ENCODE data around the gene WFDC12. TPM values are rescaled to one million over a fixed set of nuclear protein-coding genes. Genes with fewer than 3 reads are reported as not detected.
"Not testable (repeated sequence)": the region's sequence is repeated elsewhere in the genome, so short reads cannot be mapped to it uniquely, and the experiment has no call there.

WFDC12 gene, protein sequence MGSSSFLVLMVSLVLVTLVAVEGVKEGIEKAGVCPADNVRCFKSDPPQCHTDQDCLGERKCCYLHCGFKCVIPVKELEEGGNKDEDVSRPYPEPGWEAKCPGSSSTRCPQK
- not detected for total RNA-seq

GRCh38 chr20:45124365-45124764 is at the start of gene WFDC12:
TSS of gene WFDC12 (minus strand) at chr20:45124465. CDS start at chr20:45124447, 18 bp downstream.
- H3K27me3 Mint-ChIP-seq: peaks cover 44% of the 10 kb centered on the region
- no peak within 1 kb of the TSS for H3K4me3 Mint-ChIP-seq
- ChIA-PET POLR2A (no interaction called here), CTCF (interaction anchor here (0.6 to 0.7 kb wide), 3 partner anchors 22 to 460 kb away, joined by 3 to 4 read pairs (median 3); no protein-coding TSS in a partner anchor)
- H3K27ac Mint-ChIP-seq: no peak within 1 kb of the TSS
- no peaks in the 10 kb centered on the region for H3K9me3 Mint-ChIP-seq
- DNase-seq: no peak
- H3K4me1 Mint-ChIP-seq: no peaks in the 10 kb centered on the region
- H3K36me3 Mint-ChIP-seq (ENCODE audit: low read depth): no peaks in the 10 kb centered on the region

DNA sequence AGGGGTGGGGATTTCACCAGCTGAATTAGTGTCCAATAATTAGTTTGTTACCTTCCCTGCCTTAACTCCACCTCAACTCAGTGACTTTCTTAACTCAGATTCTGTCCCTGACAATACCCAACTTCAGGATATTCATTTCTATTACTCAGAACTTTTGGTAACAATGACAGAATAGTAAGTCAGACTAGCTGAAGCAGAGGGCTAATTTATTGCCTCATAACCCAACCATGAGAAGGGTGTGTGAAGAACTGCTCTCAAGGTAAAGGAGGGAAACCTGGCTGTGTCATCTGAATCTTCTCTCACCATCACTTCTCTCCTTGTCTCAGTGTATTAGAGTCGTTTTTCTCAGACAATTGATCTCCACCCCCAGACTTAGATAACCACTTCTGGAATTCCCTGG is 49.3 kb upstream of the WFDC12 start:
- no peaks in the 10 kb centered on the region for H3K4me1 Mint-ChIP-seq
- ChIA-PET CTCF (no interaction called here), POLR2A (no interaction called here)
- no peak overlapping the region for H3K27ac Mint-ChIP-seq
- H3K4me3 Mint-ChIP-seq: no peak overlapping the region
- no peak for DNase-seq
- peaks cover 34% of the 10 kb centered on the region for H3K27me3 Mint-ChIP-seq
- no peaks in the 10 kb centered on the region for H3K9me3 Mint-ChIP-seq
- H3K36me3 Mint-ChIP-seq (ENCODE audit: low read depth): no peaks in the 10 kb centered on the region

GRCh38 chr20:45164906-45165305 is 40.6 kb upstream of the WFDC12 start:
- Mint-ChIP-seq H3K27ac (no peak overlapping the region), H3K4me1 (no peaks in the 10 kb centered on the region), H3K4me3 (no peak overlapping the region), H3K27me3 (peaks cover 56% of the 10 kb centered on the region), H3K9me3 (peaks cover 4% of the 10 kb centered on the region), H3K36me3 (ENCODE audit: low read depth) (no peaks in the 10 kb centered on the region)
- no peak for DNase-seq
- ChIA-PET POLR2A (no interaction called here), CTCF (no interaction called here)

DNA sequence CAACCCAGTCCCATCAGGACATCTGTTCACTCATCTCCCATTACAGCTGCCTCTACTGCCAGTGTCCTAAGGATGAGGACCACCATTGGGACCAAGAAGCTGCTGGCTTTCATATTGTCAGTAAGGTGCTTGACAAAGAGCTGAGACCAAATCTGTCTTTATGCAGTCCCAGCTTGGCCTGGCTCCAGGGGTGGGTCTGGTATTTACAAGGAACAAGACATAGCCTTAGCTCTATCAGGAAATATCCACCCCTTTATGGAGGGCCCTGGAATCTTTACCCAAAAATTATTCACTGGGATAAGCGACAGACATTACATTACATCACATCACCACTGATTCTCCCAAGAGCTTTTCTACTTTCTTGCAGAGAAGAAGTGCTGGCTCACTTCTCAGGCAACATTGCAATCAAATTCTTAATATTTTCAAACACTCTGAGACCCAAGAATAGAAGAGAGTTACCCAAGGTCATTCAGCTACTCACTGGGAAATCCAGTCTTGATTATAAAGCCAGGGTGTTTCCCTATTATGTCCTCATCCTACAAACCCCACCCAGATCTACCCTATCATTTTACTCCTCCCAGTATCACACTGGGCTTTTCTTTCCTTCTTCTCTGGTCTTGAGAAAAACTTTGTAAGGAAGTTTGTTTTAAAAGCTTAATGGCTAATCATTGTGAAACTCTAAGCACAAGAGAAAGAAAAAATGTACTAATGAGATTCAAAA is 39.0 kb upstream of the WFDC12 start:
- H3K4me1 Mint-ChIP-seq: no peaks in the 10 kb centered on the region
- ChIA-PET POLR2A (no interaction called here), CTCF (interaction anchor here (0.6 to 1.4 kb wide), 2 partner anchors 18 to 52 kb away, joined by 3 read pairs; no protein-coding TSS in a partner anchor)
- H3K36me3 Mint-ChIP-seq (ENCODE audit: low read depth): no peaks in the 10 kb centered on the region
- H3K27ac Mint-ChIP-seq: no peak overlapping the region
- H3K27me3 Mint-ChIP-seq: peaks cover 60% of the 10 kb centered on the region
- DNase-seq: no peak
- H3K4me3 Mint-ChIP-seq: no peak overlapping the region
- H3K9me3 Mint-ChIP-seq: peaks cover 12% of the 10 kb centered on the region

DNA sequence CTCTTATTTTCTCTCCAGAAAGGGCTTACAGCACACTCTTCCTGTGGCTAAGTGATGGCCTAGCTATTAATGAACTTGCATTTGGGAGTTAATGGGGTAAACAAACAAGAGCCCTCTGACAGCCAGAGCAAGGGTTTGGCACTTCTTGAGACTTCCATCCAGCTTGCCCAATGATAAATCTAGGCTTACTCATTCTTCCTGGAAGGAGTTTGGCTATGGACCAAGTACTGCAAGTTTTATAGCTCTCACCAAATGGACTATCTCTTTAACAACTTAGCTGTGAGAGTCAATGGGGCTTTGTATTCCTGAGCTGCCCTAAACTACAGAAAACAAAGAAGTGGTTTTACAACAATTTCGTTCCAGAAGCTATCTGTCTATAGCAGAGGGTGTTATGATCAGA is 33.7 kb upstream of the WFDC12 start:
- ChIA-PET POLR2A (no interaction called here), CTCF (interaction anchor here (0.8 kb wide), 1 partner anchor 115 kb away, joined by 3 read pairs; no protein-coding TSS in a partner anchor)
- Mint-ChIP-seq H3K27me3 (peaks cover 34% of the 10 kb centered on the region), H3K36me3 (ENCODE audit: low read depth) (no peaks in the 10 kb centered on the region), H3K9me3 (peaks cover 12% of the 10 kb centered on the region), H3K4me3 (no peak overlapping the region), H3K27ac (no peak overlapping the region), H3K4me1 (no peaks in the 10 kb centered on the region)
- no peak for DNase-seq

GRCh38 chr20:45156713-45157112 is 32.4 kb upstream of the WFDC12 start:
- no peak overlapping the region for H3K4me3 Mint-ChIP-seq
- H3K27ac Mint-ChIP-seq: no peak overlapping the region
- peaks cover 36% of the 10 kb centered on the region for H3K27me3 Mint-ChIP-seq
- POLR2A ChIA-PET: no interaction called here
- H3K36me3 Mint-ChIP-seq (ENCODE audit: low read depth): no peaks in the 10 kb centered on the region
- H3K9me3 Mint-ChIP-seq: peaks cover 8% of the 10 kb centered on the region
- no peaks in the 10 kb centered on the region for H3K4me1 Mint-ChIP-seq
- no peak for DNase-seq
- CTCF ChIA-PET: no interaction called here

GRCh38 chr20:45154794-45155193 is 30.5 kb upstream of the WFDC12 start:
- H3K4me1 Mint-ChIP-seq; H3K27ac Mint-ChIP-seq; DNase-seq; H3K4me3 Mint-ChIP-seq; CTCF ChIA-PET; H3K9me3 Mint-ChIP-seq; POLR2A ChIA-PET; H3K36me3 Mint-ChIP-seq (ENCODE audit: low read depth): not testable (repeated sequence)
- peaks cover 29% of the 10 kb centered on the region for H3K27me3 Mint-ChIP-seq

DNA sequence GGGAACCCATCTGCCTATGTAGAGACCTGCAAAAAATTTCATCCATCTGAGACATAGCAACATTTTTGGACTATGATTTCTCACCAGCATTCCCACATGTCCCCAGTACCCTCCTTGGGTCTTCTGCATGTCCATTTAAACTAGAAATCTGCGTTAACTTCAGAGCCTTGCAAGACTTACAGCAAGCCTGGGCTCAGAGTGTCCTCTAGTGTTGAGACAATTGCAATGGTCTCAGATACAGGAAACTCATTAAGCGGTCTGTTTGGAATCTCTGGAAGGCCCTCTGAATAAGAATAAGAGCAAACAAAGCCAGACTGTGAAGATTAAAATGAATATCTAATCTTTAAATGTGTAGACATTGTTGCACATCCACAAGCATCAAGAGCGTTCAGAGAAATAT is 29.9 kb upstream of the WFDC12 start:
- H3K4me3 Mint-ChIP-seq: no peak overlapping the region
- CTCF ChIA-PET: no interaction called here
- POLR2A ChIA-PET: no interaction called here
- no peak overlapping the region for H3K27ac Mint-ChIP-seq
- no peaks in the 10 kb centered on the region for H3K4me1 Mint-ChIP-seq
- H3K9me3 Mint-ChIP-seq: peaks cover 7% of the 10 kb centered on the region
- DNase-seq: no peak
- H3K27me3 Mint-ChIP-seq: peaks cover 28% of the 10 kb centered on the region
- H3K36me3 Mint-ChIP-seq (ENCODE audit: low read depth): no peaks in the 10 kb centered on the region

DNA sequence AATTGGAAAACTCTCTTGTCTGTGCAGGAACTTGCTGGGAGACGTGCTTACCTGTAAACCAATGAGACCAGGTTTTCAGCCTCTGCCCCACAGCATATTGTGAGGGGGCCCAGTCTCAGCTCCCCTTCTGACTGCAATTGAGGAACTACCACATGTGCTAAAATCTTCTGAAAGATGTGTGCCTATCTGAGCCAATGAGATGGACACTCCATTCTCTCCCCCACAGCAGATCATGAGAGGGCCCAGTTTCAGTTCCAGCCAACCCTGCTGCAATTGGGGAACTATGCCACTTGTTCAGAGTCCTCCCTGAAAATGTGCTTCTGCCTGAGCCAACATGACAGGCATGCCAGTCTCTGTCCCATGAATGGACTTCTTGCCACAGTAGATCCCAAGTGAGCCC is 29.5 kb upstream of the WFDC12 start:
- Mint-ChIP-seq H3K27me3 (peaks cover 24% of the 10 kb centered on the region), H3K9me3 (peaks cover 2% of the 10 kb centered on the region), H3K4me1 (no peaks in the 10 kb centered on the region), H3K4me3 (no peak overlapping the region), H3K27ac (no peak overlapping the region), H3K36me3 (ENCODE audit: low read depth) (no peaks in the 10 kb centered on the region)
- ChIA-PET POLR2A (no interaction called here), CTCF (no interaction called here)
- DNase-seq: no peak

DNA sequence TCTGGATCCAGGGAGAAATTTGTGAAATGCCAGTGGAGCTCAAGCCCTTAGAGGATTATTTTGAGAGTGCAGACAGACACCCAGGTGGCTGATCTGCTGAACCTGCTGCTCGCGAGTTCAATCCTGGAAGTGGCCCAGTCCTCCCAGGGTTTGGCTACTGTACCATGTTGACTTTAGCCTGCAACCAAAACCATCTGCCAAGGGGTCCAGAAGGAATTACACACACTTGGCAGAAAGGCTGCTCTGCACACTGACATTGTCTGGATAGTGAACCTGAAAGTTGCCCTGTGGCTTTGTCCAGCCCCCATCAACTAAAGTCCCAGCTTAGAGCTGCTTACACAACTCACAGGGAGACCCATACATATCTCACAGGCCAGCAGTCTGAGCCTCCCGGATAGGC is 28.9 kb upstream of the WFDC12 start:
- POLR2A ChIA-PET: no interaction called here
- Mint-ChIP-seq H3K27ac (no peak overlapping the region), H3K36me3 (ENCODE audit: low read depth) (no peaks in the 10 kb centered on the region), H3K27me3 (peaks cover 25% of the 10 kb centered on the region), H3K9me3 (no peaks in the 10 kb centered on the region), H3K4me3 (no peak overlapping the region), H3K4me1 (no peaks in the 10 kb centered on the region)
- CTCF ChIA-PET: no interaction called here
- no peak for DNase-seq

GRCh38 chr20:45152405-45152804 is 28.1 kb upstream of the WFDC12 start:
- POLR2A ChIA-PET: no interaction called here
- no peak for DNase-seq
- H3K4me3 Mint-ChIP-seq: no peak overlapping the region
- no peaks in the 10 kb centered on the region for H3K36me3 Mint-ChIP-seq (ENCODE audit: low read depth)
- H3K9me3 Mint-ChIP-seq: no peaks in the 10 kb centered on the region
- H3K27me3 Mint-ChIP-seq: peaks cover 26% of the 10 kb centered on the region
- CTCF ChIA-PET: no interaction called here
- no peaks in the 10 kb centered on the region for H3K4me1 Mint-ChIP-seq
- H3K27ac Mint-ChIP-seq: no peak overlapping the region

DNA sequence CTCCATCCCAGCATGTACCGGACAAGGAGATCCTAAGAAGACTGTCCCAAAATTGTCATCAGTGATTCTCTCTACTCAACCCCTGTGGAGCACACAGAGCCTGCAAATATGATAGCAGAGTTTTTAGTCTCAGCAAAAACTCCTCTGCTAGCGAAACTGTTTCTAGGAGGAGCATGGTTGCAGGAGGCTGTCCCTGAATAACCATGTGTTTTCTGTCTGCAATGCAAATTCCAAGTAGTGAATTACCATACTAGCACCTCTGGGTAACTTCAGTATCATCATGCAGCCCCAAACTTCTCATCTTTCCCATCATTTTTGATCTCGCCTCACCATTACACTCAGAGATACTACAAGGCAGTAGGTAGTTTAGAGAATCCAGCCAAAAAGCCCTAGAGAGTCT is 24.8 kb upstream of the WFDC12 start:
- ChIA-PET CTCF (no interaction called here), POLR2A (no interaction called here)
- Mint-ChIP-seq H3K27ac (no peak overlapping the region), H3K4me1 (no peaks in the 10 kb centered on the region), H3K4me3 (no peak overlapping the region), H3K36me3 (ENCODE audit: low read depth) (no peaks in the 10 kb centered on the region), H3K27me3 (peaks cover 35% of the 10 kb centered on the region), H3K9me3 (no peaks in the 10 kb centered on the region)
- DNase-seq: no peak

GRCh38 chr20:45140836-45141235 is 16.6 kb upstream of the WFDC12 start:
- Mint-ChIP-seq H3K9me3 (no peaks in the 10 kb centered on the region), H3K4me3 (no peak overlapping the region), H3K27ac (no peak overlapping the region), H3K36me3 (ENCODE audit: low read depth) (no peaks in the 10 kb centered on the region), H3K4me1 (no peaks in the 10 kb centered on the region), H3K27me3 (peaks cover 17% of the 10 kb centered on the region)
- ChIA-PET POLR2A (interaction anchor here (0.7 kb wide), 1 partner anchor 629 kb away, joined by 3 read pairs; no protein-coding TSS in a partner anchor), CTCF (no interaction called here)
- DNase-seq: no peak
